ENCODE results near the gene EXD3. TPM values are rescaled to one million over a fixed set of nuclear protein-coding genes. Genes with fewer than 3 reads are reported as not detected.
"Not testable (repeated sequence)": the region's sequence is repeated elsewhere in the genome, so short reads cannot be mapped to it uniquely, and the experiment has no call there.

The EXD3 gene
- total and polyA plus RNA-seq, 9 donors = 7.4 to 19.0 (median 11.6) TPM

DNA sequence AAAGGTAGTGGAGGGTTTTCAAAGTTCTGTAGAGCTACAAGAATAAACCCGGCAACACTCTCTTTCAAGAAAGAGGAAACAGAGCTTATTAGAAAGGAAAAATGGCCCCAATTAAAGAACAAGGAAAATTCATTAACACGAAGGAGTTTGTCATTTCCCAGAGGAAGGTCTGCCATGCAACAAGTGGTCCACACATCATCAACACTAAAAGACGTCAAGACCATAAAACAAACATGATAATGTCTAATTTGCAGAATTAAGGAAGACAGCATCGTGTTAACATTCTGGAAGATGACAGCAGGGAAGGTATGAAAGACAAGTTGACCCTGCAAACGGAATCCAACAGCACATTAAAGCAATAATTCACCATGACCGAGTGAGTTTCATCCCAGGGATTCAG, 92.3 kb downstream of the EXD3 start:
- WGBS (ENCODE audit: insufficient coverage) = no CpG with 5 or more reads among the region's 6 CpGs
- Histone ChIP-seq H3K36me3 (ENCODE audit: control insufficient read depth, insufficient read depth, low read length) (no peaks in the 10 kb centered on the region), H3K4me1 (ENCODE audit: control insufficient read depth, insufficient read depth, low read length) (no peaks in the 10 kb centered on the region), H3K9me3 (replicated peaks; ENCODE audit: control insufficient read depth, low read depth, low read length) (no peaks in the 10 kb centered on the region), H3K27me3 (ENCODE audit: control insufficient read depth, insufficient read depth, low read length) (no peaks in the 10 kb centered on the region), H3K27ac (ENCODE audit: low read length) (no peak overlapping the region), H3K4me3 (ENCODE audit: low read length) (no peak overlapping the region)
- no peak for DNase-seq

DNA sequence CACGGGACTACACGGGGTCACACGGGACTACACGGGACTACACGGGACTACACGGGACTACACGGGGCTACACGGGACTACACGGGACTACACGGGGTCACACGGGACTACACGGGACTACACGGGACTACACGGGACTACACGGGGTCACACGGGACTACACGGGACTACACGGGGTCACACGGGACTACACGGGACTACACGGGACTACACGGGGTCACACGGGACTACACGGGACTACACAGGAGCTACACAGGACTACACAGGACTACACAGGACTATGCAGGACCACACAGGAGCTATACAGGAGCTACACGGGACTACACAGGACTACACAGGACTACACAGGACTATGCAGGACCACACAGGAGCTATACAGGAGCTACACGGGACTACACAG, 93.4 kb downstream of the EXD3 start:
- H3K27ac ChIP-seq (ENCODE audit: low read length); H3K27me3 ChIP-seq (ENCODE audit: control insufficient read depth, insufficient read depth, low read length); H3K4me1 ChIP-seq (ENCODE audit: control insufficient read depth, insufficient read depth, low read length); H3K9me3 ChIP-seq (replicated peaks; ENCODE audit: control insufficient read depth, low read depth, low read length); DNase-seq; H3K36me3 ChIP-seq (ENCODE audit: control insufficient read depth, insufficient read depth, low read length); H3K4me3 ChIP-seq (ENCODE audit: low read length): not testable (repeated sequence)
- 86% methylated on average over 1 of the region's 26 CpGs for WGBS (ENCODE audit: insufficient coverage)

DNA sequence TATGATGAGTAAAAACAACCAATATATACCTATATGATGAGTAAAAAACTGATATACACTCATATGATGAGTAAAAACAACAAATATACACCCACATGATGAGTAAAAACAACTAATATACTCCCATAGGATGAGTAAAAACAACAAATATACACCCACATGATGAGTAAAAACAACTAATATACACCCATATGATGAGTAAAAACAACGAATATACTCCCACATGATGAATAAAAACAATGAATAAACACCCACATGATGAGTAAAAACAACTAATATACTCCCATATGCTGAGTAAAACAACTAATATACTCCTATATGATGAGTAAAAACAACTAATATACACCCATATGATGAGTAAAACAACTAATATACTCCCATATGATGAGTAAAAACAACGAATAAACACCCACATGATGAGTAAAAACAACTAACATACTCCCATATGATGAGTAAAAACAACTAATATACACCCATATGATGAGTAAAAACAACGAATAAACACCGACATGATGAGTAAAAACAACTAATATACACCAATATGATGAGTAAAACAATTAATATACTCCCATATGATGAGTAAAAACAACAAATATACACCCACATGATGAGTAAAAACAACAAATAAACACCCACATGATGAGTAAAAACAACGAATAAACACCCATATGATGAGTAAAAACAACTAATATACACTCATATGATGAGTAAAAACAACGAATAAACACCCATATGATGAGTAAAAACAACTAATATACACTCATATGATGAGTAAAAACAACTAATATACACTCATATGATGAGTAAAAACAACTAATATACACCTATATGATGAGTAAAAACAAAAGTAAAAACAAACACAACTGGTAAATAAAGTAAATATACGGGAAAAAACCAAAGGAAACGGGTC, 95.1 kb downstream of the EXD3 start:
- H3K27me3 ChIP-seq (ENCODE audit: control insufficient read depth, insufficient read depth, low read length); H3K4me3 ChIP-seq (ENCODE audit: low read length); H3K36me3 ChIP-seq (ENCODE audit: control insufficient read depth, insufficient read depth, low read length); H3K4me1 ChIP-seq (ENCODE audit: control insufficient read depth, insufficient read depth, low read length); H3K27ac ChIP-seq (ENCODE audit: low read length); DNase-seq; H3K9me3 ChIP-seq (replicated peaks; ENCODE audit: control insufficient read depth, low read depth, low read length): not testable (repeated sequence)
- WGBS (ENCODE audit: insufficient coverage) = no CpG with 5 or more reads among the region's 8 CpGs

- Histone ChIP-seq H3K27me3 (ENCODE audit: control insufficient read depth, insufficient read depth, low read length) (no peaks in the 10 kb centered on the region), H3K36me3 (ENCODE audit: control insufficient read depth, insufficient read depth, low read length) (no peaks in the 10 kb centered on the region), H3K4me3 (ENCODE audit: low read length) (no peak overlapping the region), H3K4me1 (ENCODE audit: control insufficient read depth, insufficient read depth, low read length) (peaks cover 6% of the 10 kb centered on the region), H3K27ac (ENCODE audit: low read length) (no peak overlapping the region), H3K9me3 (replicated peaks; ENCODE audit: control insufficient read depth, low read depth, low read length) (no peaks in the 10 kb centered on the region)
- DNase-seq = no peak
- 83% methylated on average over 11 of the region's 19 CpGs for WGBS (ENCODE audit: insufficient coverage)
Observed at GRCh38 chr9:137326445-137327065, 96.4 kb downstream of the EXD3 start.

GRCh38 chr9:137325799-137326198, 97.2 kb downstream of the EXD3 start:
- no peaks in the 10 kb centered on the region for H3K36me3 ChIP-seq (ENCODE audit: control insufficient read depth, insufficient read depth, low read length)
- H3K4me1 ChIP-seq (ENCODE audit: control insufficient read depth, insufficient read depth, low read length) = peaks cover 12% of the 10 kb centered on the region
- WGBS (ENCODE audit: insufficient coverage) = 86% methylated on average over 9 of the region's 12 CpGs
- H3K27ac ChIP-seq (ENCODE audit: low read length) = no peak overlapping the region
- no peaks in the 10 kb centered on the region for H3K27me3 ChIP-seq (ENCODE audit: control insufficient read depth, insufficient read depth, low read length)
- no peak for DNase-seq
- H3K4me3 ChIP-seq (ENCODE audit: low read length) = no peak overlapping the region
- no peaks in the 10 kb centered on the region for H3K9me3 ChIP-seq (replicated peaks; ENCODE audit: control insufficient read depth, low read depth, low read length)

DNA sequence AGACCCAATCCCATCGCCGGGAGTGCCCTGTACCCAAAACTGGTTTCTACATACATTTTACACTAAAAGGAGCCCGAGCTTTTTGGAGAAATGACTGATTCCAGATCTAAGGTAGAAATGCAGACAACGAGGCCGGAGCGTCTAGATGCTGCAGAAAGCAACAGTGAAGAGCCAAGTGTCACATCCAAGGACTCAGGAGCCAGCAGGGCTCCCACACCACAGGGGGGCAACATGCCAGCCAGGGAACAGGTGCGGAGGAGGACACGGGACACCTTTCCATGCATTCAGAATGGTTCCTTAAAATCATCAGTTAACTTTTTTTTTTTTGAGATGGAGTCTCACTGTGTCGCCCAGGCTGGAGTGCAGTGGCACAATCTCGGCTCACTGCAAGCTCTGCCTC, 97.8 kb downstream of the EXD3 start:
- Histone ChIP-seq H3K4me3 (ENCODE audit: low read length) (no peak overlapping the region), H3K27ac (ENCODE audit: low read length) (no peak overlapping the region), H3K9me3 (replicated peaks; ENCODE audit: control insufficient read depth, low read depth, low read length) (no peaks in the 10 kb centered on the region), H3K4me1 (ENCODE audit: control insufficient read depth, insufficient read depth, low read length) (peaks cover 19% of the 10 kb centered on the region), H3K27me3 (ENCODE audit: control insufficient read depth, insufficient read depth, low read length) (no peaks in the 10 kb centered on the region), H3K36me3 (ENCODE audit: control insufficient read depth, insufficient read depth, low read length) (no peaks in the 10 kb centered on the region)
- DNase-seq = no peak
- 82% methylated on average over 6 of the region's 10 CpGs for WGBS (ENCODE audit: insufficient coverage)

GRCh38 chr9:137323531-137324331, 99.2 kb downstream of the EXD3 start:
- DNase-seq = no peak

GRCh38 chr9:137321726-137322361, 101.1 kb downstream of the EXD3 start:
- Histone ChIP-seq H3K27ac (ENCODE audit: low read length) (no peak overlapping the region), H3K27me3 (ENCODE audit: control insufficient read depth, insufficient read depth, low read length) (no peaks in the 10 kb centered on the region), H3K36me3 (ENCODE audit: control insufficient read depth, insufficient read depth, low read length) (no peaks in the 10 kb centered on the region), H3K4me1 (ENCODE audit: control insufficient read depth, insufficient read depth, low read length) (peaks cover 41% of the 10 kb centered on the region), H3K9me3 (replicated peaks; ENCODE audit: control insufficient read depth, low read depth, low read length) (no peaks in the 10 kb centered on the region), H3K4me3 (ENCODE audit: low read length) (no peak overlapping the region)
- DNase-seq = no peak
- 79% methylated on average over 21 of the region's 22 CpGs for WGBS (ENCODE audit: insufficient coverage)

More at GRCh38 chr9:137323531-137324331, 99.2 kb downstream of the EXD3 start:
- H3K9me3 ChIP-seq (replicated peaks; ENCODE audit: control insufficient read depth, low read depth, low read length) = no peaks in the 10 kb centered on the region
- H3K27me3 ChIP-seq (ENCODE audit: control insufficient read depth, insufficient read depth, low read length) = no peaks in the 10 kb centered on the region
- 88% methylated on average over 31 of the region's 37 CpGs for WGBS (ENCODE audit: insufficient coverage)
- H3K4me3 ChIP-seq (ENCODE audit: low read length) = no peak overlapping the region
- H3K36me3 ChIP-seq (ENCODE audit: control insufficient read depth, insufficient read depth, low read length) = no peaks in the 10 kb centered on the region
- H3K27ac ChIP-seq (ENCODE audit: low read length) = no peak overlapping the region
- peaks cover 31% of the 10 kb centered on the region for H3K4me1 ChIP-seq (ENCODE audit: control insufficient read depth, insufficient read depth, low read length)

DNA sequence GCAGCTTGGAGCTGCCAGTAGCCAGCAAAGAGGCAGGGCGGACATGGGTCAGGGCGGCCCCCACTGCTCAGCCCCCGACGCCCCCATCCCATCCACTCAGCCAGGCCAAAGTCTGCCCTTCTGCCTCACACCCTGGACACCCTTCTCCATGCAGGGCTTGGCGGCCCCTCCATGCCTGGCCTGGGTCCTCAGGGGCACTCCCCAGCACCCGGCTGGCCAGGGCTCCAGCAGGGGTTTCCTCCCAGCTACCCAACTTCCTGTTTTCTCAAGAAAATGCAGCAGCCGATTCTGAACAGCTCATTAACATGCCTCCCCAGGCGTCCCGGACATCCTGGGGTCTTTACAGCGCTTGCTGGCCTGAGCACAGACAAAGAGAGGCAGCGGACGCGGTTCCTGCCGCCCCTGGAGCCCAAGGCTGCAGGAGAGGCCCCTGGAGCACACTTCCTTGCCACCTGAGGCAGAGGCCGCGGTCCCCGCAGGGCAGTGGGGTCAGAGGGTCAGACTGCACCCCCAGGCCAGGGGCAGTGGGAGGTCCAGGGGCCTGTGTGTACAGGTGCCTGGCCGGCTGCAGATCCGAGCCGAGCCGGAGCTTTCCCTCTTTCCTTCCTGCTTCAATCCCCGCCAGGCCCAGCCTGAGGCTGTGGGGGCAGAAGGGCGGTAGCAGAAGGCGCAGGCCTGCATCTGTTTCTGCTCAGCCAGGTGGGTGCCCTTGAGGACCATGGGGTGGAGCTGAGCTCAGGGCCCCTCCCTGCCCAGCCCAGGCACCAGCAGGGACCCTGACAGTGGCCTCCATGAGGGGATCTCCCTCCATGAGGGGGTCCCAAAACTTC, 102.2 kb downstream of the EXD3 start:
- H3K27me3 ChIP-seq (ENCODE audit: control insufficient read depth, insufficient read depth, low read length) = peaks cover 4% of the 10 kb centered on the region

More for the DNA sequence above, 102.2 kb downstream of the EXD3 start:
- 34% methylated on average over 22 of the region's 24 CpGs for WGBS (ENCODE audit: insufficient coverage)
- peak; percentile 57 for DNase-seq
- Histone ChIP-seq H3K36me3 (ENCODE audit: control insufficient read depth, insufficient read depth, low read length) (no peaks in the 10 kb centered on the region), H3K9me3 (replicated peaks; ENCODE audit: control insufficient read depth, low read depth, low read length) (no peaks in the 10 kb centered on the region), H3K4me1 (ENCODE audit: control insufficient read depth, insufficient read depth, low read length) (peaks cover 48% of the 10 kb centered on the region), H3K27ac (ENCODE audit: low read length) (peak overlapping the region; percentile 40), H3K4me3 (ENCODE audit: low read length) (no peak overlapping the region)
